ENCODE data around the gene SQSTM1.
A peak's percentile ranks its signal among the peaks of the same experiment; 100 is the strongest.

SQSTM1 gene

DNA sequence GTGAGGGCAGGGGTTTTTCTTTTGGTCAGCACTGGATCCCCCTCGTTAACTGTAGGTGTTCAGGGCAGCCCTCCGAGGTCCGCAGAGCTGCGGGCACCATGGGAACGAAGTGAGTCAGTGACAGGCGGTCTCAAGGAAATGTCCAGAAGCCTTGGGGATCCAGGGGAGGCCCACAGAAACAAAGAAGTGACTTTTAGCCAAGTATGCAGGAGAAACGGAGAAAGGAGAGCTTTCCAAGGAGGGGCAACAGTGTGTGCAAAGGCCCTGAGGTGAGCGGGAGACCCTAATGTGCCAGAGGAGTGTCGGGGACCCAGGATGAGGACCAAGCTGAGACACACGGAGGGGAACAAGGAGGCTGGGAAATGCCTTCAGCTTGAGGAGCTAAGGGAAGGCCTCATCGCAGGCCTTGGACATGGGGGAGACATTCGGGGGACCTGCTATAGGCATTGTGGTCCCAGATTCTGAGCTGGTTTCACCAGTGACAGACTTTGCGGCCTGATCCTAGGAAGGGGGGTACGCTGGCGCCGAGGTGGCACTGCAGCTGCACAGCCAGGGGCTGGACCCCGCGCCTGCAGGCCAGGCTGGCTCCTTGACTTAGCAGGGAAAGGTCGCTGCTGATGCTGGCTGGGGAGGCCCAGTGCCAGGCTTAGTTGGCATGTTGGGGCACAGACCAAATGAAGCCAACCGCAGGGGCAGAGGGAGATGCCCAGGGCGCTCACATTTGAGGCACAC lies 23.7 kb upstream of the SQSTM1 start:
- TF ChIP-seq, protein P1, sequence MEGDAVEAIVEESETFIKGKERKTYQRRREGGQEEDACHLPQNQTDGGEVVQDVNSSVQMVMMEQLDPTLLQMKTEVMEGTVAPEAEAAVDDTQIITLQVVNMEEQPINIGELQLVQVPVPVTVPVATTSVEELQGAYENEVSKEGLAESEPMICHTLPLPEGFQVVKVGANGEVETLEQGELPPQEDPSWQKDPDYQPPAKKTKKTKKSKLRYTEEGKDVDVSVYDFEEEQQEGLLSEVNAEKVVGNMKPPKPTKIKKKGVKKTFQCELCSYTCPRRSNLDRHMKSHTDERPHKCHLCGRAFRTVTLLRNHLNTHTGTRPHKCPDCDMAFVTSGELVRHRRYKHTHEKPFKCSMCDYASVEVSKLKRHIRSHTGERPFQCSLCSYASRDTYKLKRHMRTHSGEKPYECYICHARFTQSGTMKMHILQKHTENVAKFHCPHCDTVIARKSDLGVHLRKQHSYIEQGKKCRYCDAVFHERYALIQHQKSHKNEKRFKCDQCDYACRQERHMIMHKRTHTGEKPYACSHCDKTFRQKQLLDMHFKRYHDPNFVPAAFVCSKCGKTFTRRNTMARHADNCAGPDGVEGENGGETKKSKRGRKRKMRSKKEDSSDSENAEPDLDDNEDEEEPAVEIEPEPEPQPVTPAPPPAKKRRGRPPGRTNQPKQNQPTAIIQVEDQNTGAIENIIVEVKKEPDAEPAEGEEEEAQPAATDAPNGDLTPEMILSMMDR (IDR thresholded peaks at IDR 0.05; ENCODE audit: insufficient read depth, low read length, missing control alignments): no peak
- ChIA-PET POLR2A (interaction anchor here (0.6 to 1.3 kb wide), 2 partner anchors 25 to 65 kb away, joined by 3 read pairs; no protein-coding TSS in a partner anchor), CTCF (interaction anchor here (0.6 to 4.8 kb wide), 28 partner anchors 8 to 175 kb away, joined by 3 to 29 read pairs (median 4); partner anchors contain the start of genes CBY3, MAML1, MGAT4B and SQSTM1)
- H3K4me3 ChIP-seq (ENCODE audit: low read depth, low read length): peak overlapping the region; percentile 64; the same call in 1 of the 2 replicates
- DNase-seq (ENCODE audit: low read depth, low spot score): no peak

DNA sequence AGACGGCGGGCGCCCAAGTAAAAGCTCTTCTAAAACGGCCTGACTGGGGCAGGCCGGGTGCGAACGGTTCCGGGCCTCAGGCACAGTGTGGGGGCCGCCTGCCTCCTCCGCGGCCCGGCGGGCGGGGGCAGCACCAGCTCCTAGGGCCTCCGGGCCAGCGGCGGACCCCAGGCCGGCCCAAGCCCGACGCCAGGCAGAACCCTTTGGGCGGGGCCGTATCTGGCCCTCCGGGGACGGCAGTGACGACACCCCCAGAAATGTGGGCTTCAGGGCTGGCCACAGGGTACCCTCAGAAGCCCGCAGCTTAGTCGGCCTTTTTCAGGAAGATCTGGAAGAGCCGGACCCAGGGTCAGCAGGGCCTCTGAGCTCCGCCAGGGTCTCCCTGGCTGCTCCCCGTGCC lies 23.0 kb upstream of the SQSTM1 start:
- POLR2A ChIA-PET: interaction anchor here (1.3 kb wide), 1 partner anchor 66 kb away, joined by 3 read pairs; no protein-coding TSS in a partner anchor
- TF ChIP-seq, protein P1 (IDR thresholded peaks at IDR 0.05; ENCODE audit: insufficient read depth, low read length, missing control alignments): no peak
- H3K4me3 ChIP-seq (ENCODE audit: low read depth, low read length): no peak overlapping the region
- CTCF ChIA-PET: interaction anchor here (0.8 to 4.8 kb wide), 15 partner anchors 7 to 176 kb away, joined by 3 to 29 read pairs (median 6); partner anchors contain the start of genes CBY3, MGAT4B and SQSTM1
- no peak for DNase-seq (ENCODE audit: low read depth, low spot score)

DNA sequence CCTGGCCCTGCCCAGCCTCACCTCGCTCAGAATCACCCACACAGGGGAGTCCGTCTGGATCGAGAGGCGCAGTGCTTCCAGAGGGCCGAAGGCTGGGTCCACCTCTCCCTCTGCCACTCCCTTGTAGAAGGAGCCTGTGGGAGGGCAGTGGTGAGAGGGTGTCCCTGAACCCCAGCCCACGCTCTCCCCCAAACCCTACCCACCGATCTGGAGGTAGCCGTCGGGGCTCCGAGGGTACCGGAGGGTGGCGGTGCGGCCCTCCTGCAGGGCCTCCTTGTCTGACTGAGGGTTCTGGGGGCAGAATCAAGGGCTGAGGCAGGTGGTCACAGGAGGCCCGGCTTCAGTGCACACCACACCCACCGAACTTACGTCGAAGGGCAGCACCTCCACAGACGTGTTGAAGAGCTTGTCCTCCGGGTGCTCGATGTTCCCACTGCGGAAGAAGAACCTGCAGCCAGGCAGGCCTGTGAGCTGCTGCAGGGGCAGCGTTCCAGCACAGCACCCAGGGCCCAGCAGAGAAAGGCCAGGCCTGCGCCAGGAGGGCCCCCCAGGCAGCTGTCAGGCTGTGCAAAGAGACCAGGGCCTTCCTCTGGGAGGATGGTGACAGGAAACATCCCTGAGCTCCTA lies 22.4 kb upstream of the SQSTM1 start:
- DNase-seq (ENCODE audit: low read depth, low spot score): no peak
- POLR2A ChIA-PET: interaction anchor here (0.6 kb wide), 1 partner anchor 93 kb away, joined by 3 read pairs; no protein-coding TSS in a partner anchor
- CTCF ChIA-PET: interaction anchor here (0.9 to 3.6 kb wide), 5 partner anchors 21 to 117 kb away, joined by 3 to 19 read pairs (median 8); partner anchors contain the start of gene CBY3
- TF ChIP-seq, protein P1 (IDR thresholded peaks at IDR 0.05; ENCODE audit: insufficient read depth, low read length, missing control alignments): no peak
- no peak overlapping the region for H3K4me3 ChIP-seq (ENCODE audit: low read depth, low read length)

DNA sequence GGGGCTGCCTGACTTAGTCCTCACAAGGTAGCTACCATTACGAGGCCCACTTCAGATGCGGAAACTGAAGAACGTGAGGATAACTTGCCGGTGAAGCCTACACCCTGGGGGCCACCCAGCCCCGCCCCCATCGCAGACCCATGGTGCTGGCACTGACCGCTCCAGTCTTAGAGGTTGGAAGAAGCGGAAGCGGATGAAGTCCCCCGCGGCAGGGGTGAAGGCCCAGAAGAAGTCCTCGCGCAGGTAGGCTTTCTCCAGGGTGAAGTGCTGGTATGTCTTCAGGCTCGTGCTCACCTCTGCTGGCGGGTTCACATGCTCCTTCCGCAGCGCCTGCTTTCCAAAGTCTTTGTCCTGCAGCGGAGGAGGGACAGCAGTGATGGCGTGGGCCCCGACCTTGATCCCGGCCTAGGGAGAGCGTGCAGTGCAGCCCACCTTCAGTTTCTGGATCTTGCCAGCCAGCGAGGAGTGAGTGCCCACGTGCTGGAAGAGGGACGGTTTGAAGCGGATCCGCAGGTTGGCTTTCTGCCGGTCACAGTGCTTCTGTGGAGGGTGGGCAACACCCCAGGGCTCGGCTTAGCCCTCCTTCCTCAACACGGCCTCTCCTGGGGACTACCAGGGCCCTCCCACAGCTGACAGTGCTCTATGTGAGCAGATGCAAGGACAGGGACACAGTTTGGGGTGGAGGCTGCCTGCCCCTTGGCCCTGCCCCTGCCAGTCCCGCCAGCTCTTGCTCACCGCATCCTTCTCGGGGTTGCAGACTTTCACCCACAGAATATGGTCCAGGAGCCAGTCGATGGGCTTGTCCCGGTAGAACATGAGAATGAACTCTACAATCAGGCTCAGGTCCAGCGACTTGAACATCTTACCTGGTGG lies 21.7 kb upstream of the SQSTM1 start:
- ChIA-PET CTCF (interaction anchor here (0.9 to 3.6 kb wide), 3 partner anchors 36 to 118 kb away, joined by 3 to 9 read pairs (median 3); partner anchors contain the start of gene CBY3), POLR2A (interaction anchor here (0.6 kb wide), 1 partner anchor 92 kb away, joined by 3 read pairs; no protein-coding TSS in a partner anchor)
- H3K4me3 ChIP-seq (ENCODE audit: low read depth, low read length): no peak overlapping the region
- TF ChIP-seq, protein P1 (IDR thresholded peaks at IDR 0.05; ENCODE audit: insufficient read depth, low read length, missing control alignments): no peak
- no peak for DNase-seq (ENCODE audit: low read depth, low spot score)

DNA sequence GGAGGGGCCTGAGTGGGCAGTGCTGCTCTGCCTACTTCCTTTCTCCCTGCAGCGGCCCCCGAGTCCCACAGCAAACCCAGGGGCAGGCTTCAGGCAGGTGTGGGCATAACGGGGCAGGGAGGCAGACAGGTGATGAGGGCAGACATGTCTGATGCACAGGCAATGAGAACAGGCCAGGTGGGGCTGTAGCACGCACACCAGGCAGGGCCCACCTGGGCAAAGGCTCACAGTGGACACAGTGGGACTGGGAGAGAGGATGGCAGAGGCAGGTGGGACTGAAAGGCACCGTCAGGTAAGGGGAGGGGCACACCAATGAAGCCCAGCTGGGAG lies 21.1 kb upstream of the SQSTM1 start:
- CTCF ChIA-PET: interaction anchor here (1.4 kb wide), 1 partner anchor 20 kb away, joined by 4 read pairs; no protein-coding TSS in a partner anchor
- POLR2A ChIA-PET: no interaction called here
- no peak for DNase-seq (ENCODE audit: low read depth, low spot score)
- TF ChIP-seq, protein P1 (IDR thresholded peaks at IDR 0.05; ENCODE audit: insufficient read depth, low read length, missing control alignments): no peak
- no peak overlapping the region for H3K4me3 ChIP-seq (ENCODE audit: low read depth, low read length)

Measured in AG04449 (cell line).